HepG2 (cell line): ENCODE measurements around the gene CCSER1. TPM values are rescaled to one million over a fixed set of nuclear protein-coding genes. Genes with fewer than 3 reads are reported as not detected.

ENCODE experiments used
- ATAC-seq: fragments of 200-7000 bp; cut with Tn5 transposase; 3 replicates; pipeline ENCODE4 v1.9.1; 2020; ENCODE audit warnings: mild to moderate bottlenecking, moderate library complexity
- BruUV-seq: library from RNA; stranded (reverse); fragments of 400-500 nt; replicated peaks from 2 replicates; lab custom pipeline; 2021; lab: Mats Ljungman, UMichigan
- CTCF ChIA-PET: fragments of 300-600 bp; formaldehyde crosslinking; extraction: SDS; loops from one replicate; lab custom pipeline; 2021; ENCODE audit warnings: low total read pairs, inconsistent platforms, low intra/inter-chr PET ratio; lab: Yijun Ruan, JAX
- POLR2A ChIA-PET: fragments of 350-600 bp; sonication (Branson Sonifier 250); formaldehyde crosslinking; loops from one replicate; lab custom pipeline; 2020; ENCODE audit warnings: antibody characterized with exemption, inconsistent platforms; lab: Yijun Ruan, JAX
- DNase-seq: peaks from one replicate; pipeline ENCODE4 v3.0.0-alpha.2; 2015; ENCODE audit warnings: low spot score
- FAIRE-seq: peaks from 3 replicates; lab custom pipeline; 2011; peaks lifted over from hg19 to GRCh38; lab: Jason Lieb, UNC
- H2AFZ ChIP-seq: one replicate; pipeline ENCODE4 v1.6.1; 2011; ENCODE audit warnings: low read length, inconsistent platforms
- H3K27ac ChIP-seq: fragments of 300-600 bp; 3 replicates; pipeline ENCODE4 v1.8.0; 2011; ENCODE audit warnings: mixed run types, mild to moderate bottlenecking, mixed read lengths, low read length, inconsistent platforms; ENCODE audit not compliant: insufficient read depth; ENCODE audit errors: extremely low read length
- H3K27me3 ChIP-seq, 2 experiments: fragments of 200-600 bp in 1 of 2; 2 replicates in 1 of 2; 3 replicates in 1 of 2; pipeline versions ENCODE4 v1.6.0 to v1.8.0; 2011; ENCODE audit warnings: low read length in 2 of 2, mild to moderate bottlenecking in 2 of 2, moderate library complexity in 2 of 2, inconsistent platforms in 1 of 2; ENCODE audit not compliant: insufficient read depth in 2 of 2, control insufficient read depth in 1 of 2
- H3K36me3 ChIP-seq, 2 experiments: fragments of 200-600 bp in 1 of 2; replicated peaks in 1 of 2; 2 replicates in 1 of 2; 3 replicates in 1 of 2; pipeline versions ENCODE4 v1.5.1 to v1.8.0; 2011; ENCODE audit warnings: low read length in 2 of 2, inconsistent platforms in 1 of 2; ENCODE audit not compliant: insufficient read depth in 2 of 2, control insufficient read depth in 1 of 2
- H3K4me1 ChIP-seq: 2 replicates; pipeline ENCODE4 v1.5.1; 2012; ENCODE audit warnings: low read length, inconsistent platforms; ENCODE audit not compliant: insufficient read depth
- H3K4me2 ChIP-seq: 2 replicates; pipeline ENCODE4 v1.6.0; 2011; ENCODE audit warnings: low read depth, low read length, inconsistent platforms
- H3K4me3 ChIP-seq, 3 experiments: fragments of 200-600 bp in 1 of 3; sonication (generic), shearing (Covaris generic) in 1 of 3; replicated peaks in 1 of 3; 2 replicates each; pipeline ENCODE4 v1.5.1; 2011 to 2016; ENCODE audit warnings: low read length in 3 of 3, inconsistent platforms in 2 of 3, low read depth in 2 of 3, mild to moderate bottlenecking in 2 of 3, control low read depth in 1 of 3, mixed read lengths in 1 of 3; ENCODE audit not compliant: insufficient read depth in 1 of 3
- H3K79me2 ChIP-seq: one replicate; pipeline ENCODE4 v1.6.1; 2011; ENCODE audit warnings: low read length, inconsistent platforms; ENCODE audit not compliant: insufficient read depth
- H3K9ac ChIP-seq: 2 replicates; pipeline ENCODE4 v1.6.0; 2011; ENCODE audit warnings: mild to moderate bottlenecking, low read depth, low read length, inconsistent platforms; ENCODE audit not compliant: insufficient read depth
- H3K9me3 ChIP-seq: 2 replicates; pipeline ENCODE4 v1.5.1; 2012; ENCODE audit warnings: mild to moderate bottlenecking, low read length
- H4K20me1 ChIP-seq: 2 replicates; pipeline ENCODE4 v1.6.0; 2011; ENCODE audit warnings: inconsistent platforms, mild to moderate bottlenecking, low read length, moderate library complexity; ENCODE audit not compliant: insufficient read depth
- FOXJ3 ChIP-seq: sonication (generic); formaldehyde crosslinking; IDR thresholded peaks from 2 replicates; pipeline ENCODE4 v1.4.0; 2020; ENCODE audit warnings: missing genetic modification reagents, mild to moderate bottlenecking, borderline replicate concordance
- NR1H2 ChIP-seq: sonication (generic); formaldehyde crosslinking; IDR thresholded peaks from 2 replicates; pipeline ENCODE4 v1.8.1; 2022; ENCODE audit warnings: low read depth, missing genetic modification reagents, borderline replicate concordance
- SIN3B ChIP-seq: fragments of 150-350 bp; IDR thresholded peaks from 2 replicates; pipeline ENCODE4 v1.6.1; 2014; ENCODE audit warnings: low read length
- SMARCC2 ChIP-seq: fragments of 450-650 bp; IDR thresholded peaks from 2 replicates; pipeline ENCODE4 v1.6.1; 2017; ENCODE audit warnings: antibody characterized with exemption, mild to moderate bottlenecking
- ZBTB3 ChIP-seq: sonication (generic); formaldehyde crosslinking; IDR thresholded peaks from 2 replicates; pipeline ENCODE4 v1.4.0; 2020; ENCODE audit warnings: low read depth, mild to moderate bottlenecking, moderate library complexity, missing genetic modification reagents, borderline replicate concordance
- ZFP82 ChIP-seq: sonication (generic); formaldehyde crosslinking; IDR thresholded peaks from 2 replicates; pipeline ENCODE4 v1.5.1; 2020; ENCODE audit warnings: mild to moderate bottlenecking, missing genetic modification reagents, borderline replicate concordance
- ZNF207 ChIP-seq: fragments of 450-650 bp; IDR thresholded peaks from 2 replicates; pipeline ENCODE4 v1.6.1; 2016; ENCODE audit warnings: antibody characterized with exemption, borderline replicate concordance
- ZNF337 ChIP-seq: sonication (generic); formaldehyde crosslinking; IDR thresholded peaks from 2 replicates; pipeline ENCODE4 v1.5.1; 2020; ENCODE audit warnings: missing genetic modification reagents, low read depth, mild to moderate bottlenecking, borderline replicate concordance
- in situ Hi-C: cut with HindIII; loops from 2 replicates; pipeline ENCODE4 v1.10.0; 2017; ENCODE audit warnings: low pct_unique_long_range_greater_than_20kb; ENCODE audit not compliant: extremely low pct_ligation_motif_present
- intact Hi-C: fragments of 100-400 bp; cut with micrococcal nuclease; formaldehyde crosslinking; loops from one replicate; pipeline ENCODE4 v1.10.0; 2022; ENCODE audit not compliant: unreplicated experiment
- polyA plus RNA-seq, 8 experiments: library from polyadenylated mRNA; depleted of rRNA in 3 of 8; stranded (reverse) in 7 of 8; unstranded in 1 of 8; fragments of >200 nt; fragmentation: Illumina TruSeq in 4 of 8; extraction: Trizol in 4 of 8; gene quantifications; 2 replicates each; pipeline versions ENCODE4 v1.2.1 to v1.2.3, GENCODE V29; 2011 to 2016; ENCODE audit warnings: low read depth in 4 of 8, missing spikeins in 1 of 8, mixed read lengths in 1 of 8; ENCODE audit not compliant: insufficient read depth in 1 of 8
- total RNA-seq, 5 experiments: library from RNA; depleted of rRNA; stranded (reverse); fragments of >200 nt; fragmentation: Illumina TruSeq; extraction: Trizol; gene quantifications; 2 replicates each; pipeline ENCODE4 v1.2.3, GENCODE V29; 2016; ENCODE audit warnings: low read depth in 1 of 5
- TF ChIP-seq, protein P1 (sequence below): sonication (generic); formaldehyde crosslinking; conservative IDR thresholded peaks from 2 replicates; pipeline ENCODE4 v1.8.0; 2022; ENCODE audit warnings: mild to moderate bottlenecking, moderate library complexity, missing genetic modification reagents

CCSER1 gene
- total and polyA plus RNA-seq, 2 of the 13 experiments (the other 11 are each of a cell fraction or from before 2014, with no cell fraction given), result not detected

- TF ChIP-seq ZNF207, result no peak
- no peak for TF ChIP-seq ZBTB3 (CRISPR knock-in tag)
- TF ChIP-seq SMARCC2, result no peak
- TF ChIP-seq SIN3B, result no peak
- TF ChIP-seq, protein P1, sequence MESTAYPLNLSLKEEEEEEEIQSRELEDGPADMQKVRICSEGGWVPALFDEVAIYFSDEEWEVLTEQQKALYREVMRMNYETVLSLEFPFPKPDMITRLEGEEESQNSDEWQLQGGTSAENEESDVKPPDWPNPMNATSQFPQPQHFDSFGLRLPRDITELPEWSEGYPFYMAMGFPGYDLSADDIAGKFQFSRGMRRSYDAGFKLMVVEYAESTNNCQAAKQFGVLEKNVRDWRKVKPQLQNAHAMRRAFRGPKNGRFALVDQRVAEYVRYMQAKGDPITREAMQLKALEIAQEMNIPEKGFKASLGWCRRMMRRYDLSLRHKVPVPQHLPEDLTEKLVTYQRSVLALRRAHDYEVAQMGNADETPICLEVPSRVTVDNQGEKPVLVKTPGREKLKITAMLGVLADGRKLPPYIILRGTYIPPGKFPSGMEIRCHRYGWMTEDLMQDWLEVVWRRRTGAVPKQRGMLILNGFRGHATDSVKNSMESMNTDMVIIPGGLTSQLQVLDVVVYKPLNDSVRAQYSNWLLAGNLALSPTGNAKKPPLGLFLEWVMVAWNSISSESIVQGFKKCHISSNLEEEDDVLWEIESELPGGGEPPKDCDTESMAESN (CRISPR knock-in tag), result no peak
- no peak for TF ChIP-seq NR1H2 (CRISPR knock-in tag)
- TF ChIP-seq ZFP82 (CRISPR knock-in tag), result no peak
- TF ChIP-seq FOXJ3 (CRISPR knock-in tag), result no peak
- TF ChIP-seq ZNF337 (CRISPR knock-in tag), result no peak
- CTCF ChIA-PET, result no interaction called here
- ATAC-seq, result no peak
- DNase-seq, result no peak
- Histone ChIP-seq H3K9ac (no peak overlapping the region), H3K4me3 (no peak overlapping the region), H4K20me1 (no peaks in the 10 kb centered on the region), H3K79me2 (no peaks in the 10 kb centered on the region), H3K27ac (no peak overlapping the region), H3K36me3 (no peaks in the 10 kb centered on the region), H2AFZ (no peak overlapping the region), H3K9me3 (no peaks in the 10 kb centered on the region), H3K4me2 (no peak overlapping the region), H3K4me1 (no peaks in the 10 kb centered on the region), H3K27me3 (no peaks in the 10 kb centered on the region)
- intact Hi-C loops, result no loop called here
- POLR2A ChIA-PET, result no interaction called here
- in situ Hi-C loops, result no loop called here
- no peak for FAIRE-seq
- BruUV-seq, result no TSS peak
These were observed 44.7 kb upstream of the CCSER1 start for GRCh38 chr4:90082449-90082848.
